Endodermal cell (in vitro differentiated cells): Measurements from ENCODE around the gene OR4L1. TPM values are rescaled to one million over a fixed set of nuclear protein-coding genes. Genes with fewer than 3 reads are reported as not detected.

Experiments used
- DNase-seq: peaks from one replicate; pipeline ENCODE4 v3.0.0-alpha.2; 2017
- H3K27ac ChIP-seq: 2 replicates; pipeline ENCODE4 v1.5.1; 2013; ENCODE audit warnings: mild to moderate bottlenecking, low read depth, low read length, moderate library complexity
- H3K27me3 ChIP-seq: 2 replicates; pipeline ENCODE4 v1.6.1; 2013; ENCODE audit warnings: mild to moderate bottlenecking, low read length, moderate library complexity; ENCODE audit not compliant: insufficient read depth, control insufficient read depth, poor library complexity, severe bottlenecking
- H3K36me3 ChIP-seq: 2 replicates; pipeline ENCODE4 v1.7.0; 2013; ENCODE audit warnings: mild to moderate bottlenecking, low read length, moderate library complexity; ENCODE audit not compliant: control insufficient read depth, insufficient read depth
- H3K4me1 ChIP-seq: one replicate; pipeline ENCODE4 v1.7.0; 2013; ENCODE audit warnings: low read length; ENCODE audit not compliant: control insufficient read depth, insufficient read depth
- H3K4me3 ChIP-seq: 2 replicates; pipeline ENCODE4 v1.5.1; 2013; ENCODE audit warnings: mild to moderate bottlenecking, low read length, moderate library complexity
- H3K9ac ChIP-seq: 2 replicates; pipeline ENCODE4 v1.6.1; 2013; ENCODE audit warnings: mild to moderate bottlenecking, low read length, moderate library complexity; ENCODE audit not compliant: poor library complexity, severe bottlenecking; ENCODE audit errors: extremely low read depth
- H3K9me3 ChIP-seq: 2 replicates; pipeline ENCODE4 v1.6.1; 2013; ENCODE audit warnings: mild to moderate bottlenecking, low read length, moderate library complexity; ENCODE audit not compliant: control insufficient read depth
- H3K27ac Mint-ChIP-seq: 2 replicates; pipeline ENCODE4 v1.8.0; 2020; ENCODE audit warnings: mixed read lengths
- H3K27me3 Mint-ChIP-seq: 2 replicates; pipeline ENCODE4 v1.8.0; 2021; ENCODE audit warnings: mild to moderate bottlenecking, mixed read lengths; ENCODE audit not compliant: insufficient read depth
- H3K36me3 Mint-ChIP-seq: 2 replicates; pipeline ENCODE4 v1.8.0; 2020; ENCODE audit warnings: low read depth, mixed read lengths
- H3K4me1 Mint-ChIP-seq: 2 replicates; pipeline ENCODE4 v1.8.0; 2020; ENCODE audit warnings: mixed read lengths
- H3K4me3 Mint-ChIP-seq: 2 replicates; pipeline ENCODE4 v1.8.0; 2020; ENCODE audit warnings: mild to moderate bottlenecking, moderate library complexity, mixed read lengths
- H3K9me3 Mint-ChIP-seq: 2 replicates; pipeline ENCODE4 v1.8.0; 2020; ENCODE audit warnings: mild to moderate bottlenecking, mixed read lengths
- WGBS, 2 experiments: methylation state at CpG; one replicate each; pipeline versions ENCODE4 v1.1.5 to v1.1.7; 2013; ENCODE audit warnings: missing lambda C conversion rate in 2 of 2, mixed read lengths in 1 of 2; ENCODE audit not compliant: insufficient coverage in 1 of 2, insufficient read length in 1 of 2; 5-methylcytosine and 5-hydroxymethylcytosine counted together
- long read RNA-seq, 4 experiments: library from polyadenylated mRNA in 2 of 4; library from RNA in 1 of 4; library from capped mRNA in 1 of 4; stranded (forward) in 3 of 4; unstranded in 1 of 4; transcript quantifications; one replicate each; pipeline ENCODE4 v2.0.0, GENCODE V29; 2020 to 2021; ENCODE audit warnings: inconsistent platforms in 1 of 4
- polyA plus RNA-seq, 2 experiments: library from polyadenylated mRNA; stranded (reverse); fragments of 50-300 nt; gene quantifications; one replicate each; pipeline ENCODE4 v1.2.3, GENCODE V29; 2013
- total RNA-seq, 2 donors: library from RNA; stranded (reverse); fragmentation: NEBNext Ultra II Directional in 1 of 2; extraction: Animal tissue kit (Norgen Biotek cat#: 25700) in 1 of 2; gene quantifications; 2 replicates in 1 of 2; 3 replicates in 1 of 2; pipeline ENCODE4 v1.2.1, GENCODE V29; 2021
- TF ChIP-seq, protein P1 (sequence below): fragments of 200-600 bp; sonication (generic); conservative IDR thresholded peaks from 2 replicates; pipeline ENCODE4 v1.5.0; 2021; ENCODE audit warnings: antibody characterized with exemption, mild to moderate bottlenecking

The OR4L1 gene, protein sequence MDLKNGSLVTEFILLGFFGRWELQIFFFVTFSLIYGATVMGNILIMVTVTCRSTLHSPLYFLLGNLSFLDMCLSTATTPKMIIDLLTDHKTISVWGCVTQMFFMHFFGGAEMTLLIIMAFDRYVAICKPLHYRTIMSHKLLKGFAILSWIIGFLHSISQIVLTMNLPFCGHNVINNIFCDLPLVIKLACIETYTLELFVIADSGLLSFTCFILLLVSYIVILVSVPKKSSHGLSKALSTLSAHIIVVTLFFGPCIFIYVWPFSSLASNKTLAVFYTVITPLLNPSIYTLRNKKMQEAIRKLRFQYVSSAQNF
- not detected for total RNA-seq
- not detected for polyA plus RNA-seq (2013, experiment 1 of 2)
- polyA plus RNA-seq (2013, experiment 2 of 2), result not detected
- long read RNA-seq, experiment 1, result 0 reads
- long read RNA-seq, experiment 2, result 0 reads
- long read RNA-seq, experiment 3, result 0 reads
- long read RNA-seq, experiment 4, result 0 reads

DNA sequence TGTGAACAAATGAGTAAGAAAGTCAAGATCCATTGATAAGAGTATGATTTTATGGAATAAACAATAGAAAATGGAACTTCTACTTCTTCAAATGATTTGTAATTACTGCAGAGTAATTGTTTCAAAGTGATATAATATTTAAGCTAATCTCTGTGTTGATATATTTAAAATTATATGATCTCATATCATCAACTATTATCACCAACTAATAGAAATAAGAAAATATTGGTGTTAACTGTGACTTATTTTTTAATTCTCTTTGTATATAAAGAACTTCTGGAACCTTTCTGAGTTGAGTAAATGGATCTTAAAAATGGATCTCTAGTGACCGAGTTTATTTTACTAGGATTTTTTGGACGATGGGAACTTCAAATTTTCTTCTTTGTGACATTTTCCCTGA, at the start of gene OR4L1:
TSS of gene OR4L1 (plus strand) at position 301 of the 400 bp plus-strand sequence. CDS start at position 301, 0 bp downstream.
- Histone ChIP-seq H3K4me1 (no peaks in the 10 kb centered on the region), H3K9me3 (peaks cover 89% of the 10 kb centered on the region), H3K9ac (no peak within 1 kb of the TSS), H3K27me3 (no peaks in the 10 kb centered on the region), H3K4me3 (no peak within 1 kb of the TSS), H3K36me3 (no peaks in the 10 kb centered on the region), H3K27ac (no peak within 1 kb of the TSS)
- no peak within 1 kb of the TSS for H3K4me3 Mint-ChIP-seq
- DNase-seq, result no peak
- H3K9me3 Mint-ChIP-seq, result peaks cover 78% of the 10 kb centered on the region
- 17 to 55% methylated on average over 1 to 2 of the region's 2 CpGs for WGBS, 2 experiments
- no peaks in the 10 kb centered on the region for H3K36me3 Mint-ChIP-seq
- H3K4me1 Mint-ChIP-seq, result no peaks in the 10 kb centered on the region
- TF ChIP-seq, protein P1, sequence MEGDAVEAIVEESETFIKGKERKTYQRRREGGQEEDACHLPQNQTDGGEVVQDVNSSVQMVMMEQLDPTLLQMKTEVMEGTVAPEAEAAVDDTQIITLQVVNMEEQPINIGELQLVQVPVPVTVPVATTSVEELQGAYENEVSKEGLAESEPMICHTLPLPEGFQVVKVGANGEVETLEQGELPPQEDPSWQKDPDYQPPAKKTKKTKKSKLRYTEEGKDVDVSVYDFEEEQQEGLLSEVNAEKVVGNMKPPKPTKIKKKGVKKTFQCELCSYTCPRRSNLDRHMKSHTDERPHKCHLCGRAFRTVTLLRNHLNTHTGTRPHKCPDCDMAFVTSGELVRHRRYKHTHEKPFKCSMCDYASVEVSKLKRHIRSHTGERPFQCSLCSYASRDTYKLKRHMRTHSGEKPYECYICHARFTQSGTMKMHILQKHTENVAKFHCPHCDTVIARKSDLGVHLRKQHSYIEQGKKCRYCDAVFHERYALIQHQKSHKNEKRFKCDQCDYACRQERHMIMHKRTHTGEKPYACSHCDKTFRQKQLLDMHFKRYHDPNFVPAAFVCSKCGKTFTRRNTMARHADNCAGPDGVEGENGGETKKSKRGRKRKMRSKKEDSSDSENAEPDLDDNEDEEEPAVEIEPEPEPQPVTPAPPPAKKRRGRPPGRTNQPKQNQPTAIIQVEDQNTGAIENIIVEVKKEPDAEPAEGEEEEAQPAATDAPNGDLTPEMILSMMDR, result no peak
- no peaks in the 10 kb centered on the region for H3K27me3 Mint-ChIP-seq
- no peak within 1 kb of the TSS for H3K27ac Mint-ChIP-seq

DNA sequence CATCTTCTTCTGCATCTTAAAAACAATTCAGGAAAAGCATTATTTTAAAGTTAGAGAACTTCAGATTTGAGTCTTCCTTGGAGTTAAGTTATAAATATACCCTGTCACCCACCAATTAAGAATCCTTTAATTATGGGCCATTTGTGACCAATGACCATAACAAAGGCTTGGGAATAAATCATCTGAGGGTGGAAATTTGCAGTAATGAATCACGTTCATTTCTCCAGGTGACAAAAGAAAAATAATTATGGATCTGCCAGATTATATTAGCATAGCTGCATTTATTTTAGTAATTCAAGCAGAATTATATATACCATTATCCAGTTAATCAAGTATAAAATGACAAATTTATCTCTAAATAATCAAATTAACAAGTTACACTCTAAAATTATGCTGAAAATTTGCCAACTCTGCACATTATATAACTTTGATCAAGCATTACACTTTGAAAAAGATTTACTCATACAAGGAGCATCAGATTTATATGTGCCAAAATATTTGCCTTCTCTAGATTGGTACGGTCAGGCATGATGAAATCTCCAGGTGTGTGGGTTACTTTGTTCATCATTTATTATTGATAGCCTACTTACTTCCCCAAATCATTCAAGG, 40.5 kb upstream of the OR4L1 start, which contains the start of gene OR4K14:
TSS of gene OR4K14 (minus strand) at position 51 of the 609 bp plus-strand sequence. CDS start 4,114 bp downstream, outside the sequence.
- 75% methylated on average over 1 of the region's 2 CpGs; no CpG with 5 or more reads in 1 of the 2 experiments for whole genome bisulfite sequencing, 2 experiments
- DNase-seq, result no peak
- Histone ChIP-seq H3K4me1 (no peaks in the 10 kb centered on the region), H3K36me3 (no peaks in the 10 kb centered on the region), H3K4me3 (no peak within 1 kb of the TSS), H3K9me3 (peaks cover 73% of the 10 kb centered on the region), H3K27ac (no peak within 1 kb of the TSS), H3K9ac (no peak within 1 kb of the TSS), H3K27me3 (no peaks in the 10 kb centered on the region)
- TF ChIP-seq, protein P1, result no peak
- no peaks in the 10 kb centered on the region for H3K4me1 Mint-ChIP-seq
- no peaks in the 10 kb centered on the region for H3K27me3 Mint-ChIP-seq
- H3K27ac Mint-ChIP-seq, result no peak within 1 kb of the TSS
- no peak within 1 kb of the TSS for H3K4me3 Mint-ChIP-seq
- H3K36me3 Mint-ChIP-seq, result no peaks in the 10 kb centered on the region
- peaks cover 80% of the 10 kb centered on the region for H3K9me3 Mint-ChIP-seq

DNA sequence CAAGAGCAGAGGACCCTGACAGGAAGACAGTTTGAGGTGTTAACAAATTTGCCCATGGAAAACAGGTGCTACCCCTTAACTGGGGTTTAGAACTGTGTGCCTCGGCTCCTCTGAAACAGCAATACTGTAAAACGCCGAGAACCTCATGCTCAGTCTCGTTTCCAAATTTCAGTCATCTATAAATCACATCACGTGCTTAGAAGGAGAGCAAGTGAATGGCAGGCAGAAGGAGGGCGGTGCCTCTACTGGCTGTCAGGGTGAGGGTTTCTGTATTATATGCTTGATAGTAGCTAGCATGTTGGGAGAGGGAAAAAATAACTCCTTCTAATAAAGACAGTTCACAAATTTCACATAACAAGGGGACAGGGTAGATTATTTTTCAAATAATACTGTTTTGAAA, 28.8 kb upstream of the OR4L1 start:
- H3K9me3 Mint-ChIP-seq, result peaks cover 78% of the 10 kb centered on the region
- H3K4me1 ChIP-seq, result no peaks in the 10 kb centered on the region
- H3K9me3 ChIP-seq, result peaks cover 67% of the 10 kb centered on the region

More for the DNA sequence above, 28.8 kb upstream of the OR4L1 start:
- no peaks in the 10 kb centered on the region for H3K27me3 ChIP-seq
- no peak for DNase-seq
- no peak overlapping the region for H3K27ac ChIP-seq
- no peak overlapping the region for H3K4me3 Mint-ChIP-seq
- no peaks in the 10 kb centered on the region for H3K27me3 Mint-ChIP-seq
- H3K36me3 ChIP-seq, result no peaks in the 10 kb centered on the region
- TF ChIP-seq, protein P1, result no peak
- no peak overlapping the region for H3K9ac ChIP-seq
- H3K27ac Mint-ChIP-seq, result no peak overlapping the region
- WGBS, 2 experiments, result 87% methylated on average over 5 of the region's 6 CpGs; no CpG with 5 or more reads in 1 of the 2 experiments
- no peaks in the 10 kb centered on the region for H3K36me3 Mint-ChIP-seq
- no peaks in the 10 kb centered on the region for H3K4me1 Mint-ChIP-seq
- H3K4me3 ChIP-seq, result no peak overlapping the region
